ENCODE data around the gene CLTA.
A peak's percentile ranks its signal among the peaks of the same experiment; 100 is the strongest.

Gene CLTA

DNA sequence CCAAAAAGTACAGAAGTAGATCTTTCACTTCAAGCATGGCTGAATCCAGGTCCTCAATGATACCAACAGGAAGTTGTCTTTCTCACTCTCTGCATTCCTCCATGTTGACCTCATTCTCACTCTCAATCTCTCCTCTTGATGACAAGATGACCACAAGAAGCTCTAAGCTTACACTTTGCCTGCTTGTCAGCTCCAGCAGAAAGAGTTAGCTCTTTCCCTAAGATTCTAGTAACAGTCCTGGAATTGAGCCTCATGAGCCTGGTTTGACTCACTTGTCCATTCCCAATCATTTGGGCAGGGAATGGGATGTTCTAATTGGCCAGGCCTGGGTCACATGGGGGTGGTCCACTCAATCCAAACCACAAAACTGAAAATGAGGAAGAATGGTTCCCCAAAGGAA, 3.3 kb upstream of the CLTA start:
- peaks cover under 1% of the 10 kb centered on the region for H3K4me1 ChIP-seq
- H3K27ac ChIP-seq = no peak overlapping the region
- TF ChIP-seq, protein P1, sequence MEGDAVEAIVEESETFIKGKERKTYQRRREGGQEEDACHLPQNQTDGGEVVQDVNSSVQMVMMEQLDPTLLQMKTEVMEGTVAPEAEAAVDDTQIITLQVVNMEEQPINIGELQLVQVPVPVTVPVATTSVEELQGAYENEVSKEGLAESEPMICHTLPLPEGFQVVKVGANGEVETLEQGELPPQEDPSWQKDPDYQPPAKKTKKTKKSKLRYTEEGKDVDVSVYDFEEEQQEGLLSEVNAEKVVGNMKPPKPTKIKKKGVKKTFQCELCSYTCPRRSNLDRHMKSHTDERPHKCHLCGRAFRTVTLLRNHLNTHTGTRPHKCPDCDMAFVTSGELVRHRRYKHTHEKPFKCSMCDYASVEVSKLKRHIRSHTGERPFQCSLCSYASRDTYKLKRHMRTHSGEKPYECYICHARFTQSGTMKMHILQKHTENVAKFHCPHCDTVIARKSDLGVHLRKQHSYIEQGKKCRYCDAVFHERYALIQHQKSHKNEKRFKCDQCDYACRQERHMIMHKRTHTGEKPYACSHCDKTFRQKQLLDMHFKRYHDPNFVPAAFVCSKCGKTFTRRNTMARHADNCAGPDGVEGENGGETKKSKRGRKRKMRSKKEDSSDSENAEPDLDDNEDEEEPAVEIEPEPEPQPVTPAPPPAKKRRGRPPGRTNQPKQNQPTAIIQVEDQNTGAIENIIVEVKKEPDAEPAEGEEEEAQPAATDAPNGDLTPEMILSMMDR (IDR thresholded peaks at IDR 0.05) = no peak
- no peaks in the 10 kb centered on the region for H3K27me3 ChIP-seq (ENCODE audit: control insufficient read depth, insufficient read depth, low read length)
- no peak overlapping the region for H3K9ac ChIP-seq
- H3K36me3 ChIP-seq (ENCODE audit: control insufficient read depth, insufficient read depth, low read length) = no peaks in the 10 kb centered on the region
- H3K9me3 ChIP-seq (ENCODE audit: control insufficient read depth, low read length) = no peaks in the 10 kb centered on the region
- H3K4me3 ChIP-seq (ENCODE audit: low read depth, low read length) = no peak overlapping the region
- H3K4me2 ChIP-seq (ENCODE audit: low read length) = no peak overlapping the region
- H3K79me2 ChIP-seq = peaks cover 9% of the 10 kb centered on the region
- no peak overlapping the region for H2AFZ ChIP-seq

DNA sequence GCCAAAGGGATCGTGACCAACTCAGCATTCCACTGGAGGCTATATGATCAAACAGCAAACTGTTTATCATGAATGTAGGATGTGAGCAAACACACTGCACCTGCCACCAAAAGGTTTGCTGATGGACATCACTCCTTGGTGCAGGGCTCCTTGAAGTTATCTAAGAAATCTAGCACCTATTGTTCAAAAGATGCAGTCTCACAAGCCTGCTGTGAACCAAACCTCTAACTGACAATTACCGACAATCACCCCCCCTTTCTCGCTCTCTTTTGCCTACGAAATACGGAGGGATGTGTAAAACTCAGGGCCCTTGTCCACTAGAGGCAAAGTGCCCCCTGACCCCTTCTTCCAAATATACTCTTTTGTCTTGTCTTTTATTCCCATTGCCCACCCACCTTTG, 2.5 kb upstream of the CLTA start:
- Histone ChIP-seq H3K36me3 (ENCODE audit: control insufficient read depth, insufficient read depth, low read length) (no peaks in the 10 kb centered on the region), H3K4me2 (ENCODE audit: low read length) (no peak overlapping the region), H3K9ac (no peak overlapping the region), H3K4me1 (peaks cover 5% of the 10 kb centered on the region), H2AFZ (no peak overlapping the region), H3K27ac (no peak overlapping the region), H3K9me3 (ENCODE audit: control insufficient read depth, low read length) (no peaks in the 10 kb centered on the region), H3K27me3 (ENCODE audit: control insufficient read depth, insufficient read depth, low read length) (no peaks in the 10 kb centered on the region), H3K4me3 (ENCODE audit: low read depth, low read length) (no peak overlapping the region), H3K79me2 (peaks cover 15% of the 10 kb centered on the region)
- TF ChIP-seq, protein P1 (IDR thresholded peaks at IDR 0.05) = no peak

DNA sequence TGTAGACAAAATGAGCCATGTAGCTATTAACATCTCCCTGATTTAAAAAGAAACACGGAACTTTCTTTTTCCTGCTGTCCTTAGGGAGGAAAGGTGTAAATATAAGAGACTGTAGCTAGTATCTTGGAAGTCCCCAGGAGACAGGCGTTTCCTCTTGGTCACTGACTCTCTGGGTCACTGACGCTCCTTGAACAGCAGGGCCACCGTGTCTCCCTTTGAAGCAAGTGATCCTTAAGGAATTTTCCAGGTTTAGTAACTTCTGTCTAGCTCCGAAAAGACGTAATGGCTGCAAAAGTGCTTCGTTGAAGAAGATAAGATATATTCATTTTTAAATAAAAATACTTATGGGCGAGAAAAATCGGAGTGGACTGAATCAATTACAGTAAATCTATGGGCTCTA, 745 bp upstream of the CLTA start:
- H3K36me3 ChIP-seq (ENCODE audit: control insufficient read depth, insufficient read depth, low read length) = no peaks in the 10 kb centered on the region
- H3K27ac ChIP-seq = peak overlapping the region; percentile 83
- H3K27me3 ChIP-seq (ENCODE audit: control insufficient read depth, insufficient read depth, low read length) = no peaks in the 10 kb centered on the region
- no peaks in the 10 kb centered on the region for H3K9me3 ChIP-seq (ENCODE audit: control insufficient read depth, low read length)
- TF ChIP-seq, protein P1 (IDR thresholded peaks at IDR 0.05) = no peak
- H3K9ac ChIP-seq = no peak overlapping the region
- peaks cover 19% of the 10 kb centered on the region for H3K79me2 ChIP-seq
- H3K4me3 ChIP-seq (ENCODE audit: low read depth, low read length) = peak overlapping the region; percentile 93
- peak overlapping the region; percentile 89 for H2AFZ ChIP-seq
- peak overlapping the region; percentile 71 for H3K4me2 ChIP-seq (ENCODE audit: low read length)
- peaks cover 5% of the 10 kb centered on the region for H3K4me1 ChIP-seq

DNA sequence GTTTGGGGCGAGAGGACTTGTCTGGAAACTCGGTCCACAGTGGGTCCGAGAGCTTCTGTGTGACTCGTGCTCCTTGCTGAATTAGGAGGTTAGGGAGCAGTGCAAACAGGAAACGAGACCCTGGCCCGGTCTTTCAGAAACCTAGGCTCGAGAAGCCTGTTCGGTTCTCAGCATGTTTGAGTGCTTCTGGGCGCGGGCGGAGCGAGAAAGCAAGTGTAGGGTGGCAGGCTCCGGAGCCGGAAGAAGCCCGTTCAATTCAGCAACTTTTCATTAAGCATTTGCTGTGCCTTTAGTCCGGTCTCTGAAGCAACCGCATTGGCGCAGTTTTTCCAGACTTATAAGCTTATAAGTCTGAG, 547 bp downstream of the CLTA start:
- Histone ChIP-seq H3K4me1 (peaks cover 5% of the 10 kb centered on the region), H2AFZ (peak overlapping the region; percentile 89), H3K4me3 (ENCODE audit: low read depth, low read length) (peak overlapping the region; percentile 93), H3K9me3 (ENCODE audit: control insufficient read depth, low read length) (no peaks in the 10 kb centered on the region), H3K79me2 (peaks cover 19% of the 10 kb centered on the region), H3K27ac (peak overlapping the region; percentile 83), H3K4me2 (ENCODE audit: low read length) (peak overlapping the region; percentile 83), H3K27me3 (ENCODE audit: control insufficient read depth, insufficient read depth, low read length) (no peaks in the 10 kb centered on the region), H3K9ac (peak overlapping the region; percentile 69), H3K36me3 (ENCODE audit: control insufficient read depth, insufficient read depth, low read length) (no peaks in the 10 kb centered on the region)
- TF ChIP-seq, protein P1 (IDR thresholded peaks at IDR 0.05) = no peak

DNA sequence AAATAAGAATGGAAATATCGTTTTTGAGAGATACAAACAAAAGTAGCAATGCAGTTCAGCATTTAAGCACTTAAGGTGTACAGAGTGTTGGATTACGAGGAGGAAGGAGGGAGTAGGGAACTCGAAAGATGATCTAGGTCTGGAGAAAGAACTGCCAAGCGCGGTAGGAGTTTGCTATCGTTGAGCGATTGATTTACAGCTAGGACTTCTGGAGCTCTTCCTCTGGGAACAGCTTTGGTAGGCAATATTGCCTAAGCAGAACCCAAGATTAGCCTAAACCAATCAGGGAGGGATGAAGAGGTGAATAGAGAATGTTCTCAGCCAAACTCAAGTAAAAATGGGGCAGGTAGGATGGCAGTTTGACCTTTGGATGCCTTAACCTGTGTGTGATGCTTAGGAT, 965 bp downstream of the CLTA start:
- Histone ChIP-seq H2AFZ (peak overlapping the region; percentile 89), H3K27ac (no peak overlapping the region), H3K36me3 (ENCODE audit: control insufficient read depth, insufficient read depth, low read length) (no peaks in the 10 kb centered on the region), H3K4me1 (peaks cover 5% of the 10 kb centered on the region), H3K79me2 (peaks cover 21% of the 10 kb centered on the region), H3K4me2 (ENCODE audit: low read length) (peak overlapping the region; percentile 83), H3K4me3 (ENCODE audit: low read depth, low read length) (peak overlapping the region; percentile 93), H3K27me3 (ENCODE audit: control insufficient read depth, insufficient read depth, low read length) (no peaks in the 10 kb centered on the region), H3K9ac (no peak overlapping the region), H3K9me3 (ENCODE audit: control insufficient read depth, low read length) (no peaks in the 10 kb centered on the region)
- TF ChIP-seq, protein P1 (IDR thresholded peaks at IDR 0.05) = no peak

Measured in parathyroid adenoma (tissue), 2 donors.